ENCODE measurements around the gene APBB1IP. TPM values are rescaled to one million over a fixed set of nuclear protein-coding genes. Genes with fewer than 3 reads are reported as not detected.

Gene APBB1IP
- total RNA-seq, 1 experiment from 2014 or later: 0.22 TPM

DNA sequence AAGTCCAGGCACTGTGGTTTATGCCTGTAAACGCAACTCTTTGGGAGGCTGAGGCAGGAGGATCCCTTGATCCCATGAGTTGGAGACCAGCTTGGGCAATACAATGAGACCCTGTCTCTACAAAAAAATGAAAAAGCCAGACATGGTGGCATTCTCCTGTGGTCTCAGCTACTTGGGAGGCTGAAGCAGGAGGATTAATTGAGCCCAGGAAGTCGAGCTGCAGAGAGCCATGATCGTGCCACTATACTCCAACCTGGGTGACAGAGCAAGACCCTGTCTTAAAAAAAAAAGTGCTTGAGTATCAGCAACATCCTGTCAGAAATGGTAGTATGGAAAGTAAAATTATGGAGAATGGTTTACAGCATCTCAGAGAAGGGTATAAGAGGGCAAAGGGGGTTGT is 11.6 kb downstream of the APBB1IP start:
- H3K27ac Mint-ChIP-seq: no peak overlapping the region
- DNase-seq (ENCODE audit: low spot score): no peak
- H3K4me3 Mint-ChIP-seq: no peak overlapping the region
- no peaks in the 10 kb centered on the region for H3K36me3 Mint-ChIP-seq
- peaks cover 6% of the 10 kb centered on the region; the same call in 1 of the 2 replicates for H3K9me3 Mint-ChIP-seq
- no peak for ATAC-seq
- TF ChIP-seq OVOL2 (CRISPR knock-in tag; IDR thresholded peaks at IDR 0.05; ENCODE audit: borderline replicate concordance) (no peak), ZNF671 (CRISPR knock-in tag; IDR thresholded peaks at IDR 0.05) (no peak), TP53 (CRISPR knock-in tag; IDR thresholded peaks at IDR 0.05) (no peak), SP1 (CRISPR knock-in tag; conservative IDR thresholded peaks at IDR 0.05) (no peak)
- no peaks in the 10 kb centered on the region for H3K27me3 Mint-ChIP-seq (ENCODE audit: low read depth)
- H3K4me1 Mint-ChIP-seq: no peaks in the 10 kb centered on the region
- ChIA-PET POLR2A (no interaction called here), CTCF (no interaction called here)

DNA sequence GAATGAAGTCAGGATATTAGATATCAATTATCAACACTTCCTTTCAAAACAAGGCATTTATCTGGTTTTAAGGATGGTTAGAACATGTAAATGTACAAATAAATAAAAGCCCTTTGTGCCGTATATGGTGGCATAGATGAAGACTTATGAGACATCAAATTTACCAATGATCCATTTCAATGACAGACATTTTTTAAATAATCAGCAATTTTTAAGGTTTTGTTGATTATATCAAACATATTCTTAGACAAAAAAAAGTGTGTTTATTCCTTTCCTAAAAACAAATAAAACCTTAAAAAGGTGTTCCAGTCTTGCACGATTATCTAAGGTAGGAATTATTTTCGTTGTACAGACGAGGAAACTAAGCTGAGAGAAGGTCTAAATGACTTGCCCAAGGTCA is 13.8 kb downstream of the APBB1IP start:
- CTCF ChIA-PET: no interaction called here

More for the DNA sequence above, 13.8 kb downstream of the APBB1IP start:
- TF ChIP-seq NFYB (CRISPR knock-in tag; conservative IDR thresholded peaks at IDR 0.05; ENCODE audit: low read depth): no peak
- TF ChIP-seq PRRX2 (CRISPR knock-in tag; IDR thresholded peaks at IDR 0.05): no peak
- no peak for TF ChIP-seq NR1H2 (CRISPR knock-in tag; IDR thresholded peaks at IDR 0.05)
- TF ChIP-seq, protein P1, sequence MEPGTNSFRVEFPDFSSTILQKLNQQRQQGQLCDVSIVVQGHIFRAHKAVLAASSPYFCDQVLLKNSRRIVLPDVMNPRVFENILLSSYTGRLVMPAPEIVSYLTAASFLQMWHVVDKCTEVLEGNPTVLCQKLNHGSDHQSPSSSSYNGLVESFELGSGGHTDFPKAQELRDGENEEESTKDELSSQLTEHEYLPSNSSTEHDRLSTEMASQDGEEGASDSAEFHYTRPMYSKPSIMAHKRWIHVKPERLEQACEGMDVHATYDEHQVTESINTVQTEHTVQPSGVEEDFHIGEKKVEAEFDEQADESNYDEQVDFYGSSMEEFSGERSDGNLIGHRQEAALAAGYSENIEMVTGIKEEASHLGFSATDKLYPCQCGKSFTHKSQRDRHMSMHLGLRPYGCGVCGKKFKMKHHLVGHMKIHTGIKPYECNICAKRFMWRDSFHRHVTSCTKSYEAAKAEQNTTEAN (CRISPR knock-in tag; IDR thresholded peaks at IDR 0.05): no peak
- TF ChIP-seq, protein P2, sequence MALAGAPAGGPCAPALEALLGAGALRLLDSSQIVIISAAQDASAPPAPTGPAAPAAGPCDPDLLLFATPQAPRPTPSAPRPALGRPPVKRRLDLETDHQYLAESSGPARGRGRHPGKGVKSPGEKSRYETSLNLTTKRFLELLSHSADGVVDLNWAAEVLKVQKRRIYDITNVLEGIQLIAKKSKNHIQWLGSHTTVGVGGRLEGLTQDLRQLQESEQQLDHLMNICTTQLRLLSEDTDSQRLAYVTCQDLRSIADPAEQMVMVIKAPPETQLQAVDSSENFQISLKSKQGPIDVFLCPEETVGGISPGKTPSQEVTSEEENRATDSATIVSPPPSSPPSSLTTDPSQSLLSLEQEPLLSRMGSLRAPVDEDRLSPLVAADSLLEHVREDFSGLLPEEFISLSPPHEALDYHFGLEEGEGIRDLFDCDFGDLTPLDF (CRISPR knock-in tag; IDR thresholded peaks at IDR 0.05): no peak
- no peak for TF ChIP-seq FOXK1 (CRISPR knock-in tag; IDR thresholded peaks at IDR 0.05)
- no peak for TF ChIP-seq NFATC4 (CRISPR knock-in tag; IDR thresholded peaks at IDR 0.05)
- TF ChIP-seq, protein P3, sequence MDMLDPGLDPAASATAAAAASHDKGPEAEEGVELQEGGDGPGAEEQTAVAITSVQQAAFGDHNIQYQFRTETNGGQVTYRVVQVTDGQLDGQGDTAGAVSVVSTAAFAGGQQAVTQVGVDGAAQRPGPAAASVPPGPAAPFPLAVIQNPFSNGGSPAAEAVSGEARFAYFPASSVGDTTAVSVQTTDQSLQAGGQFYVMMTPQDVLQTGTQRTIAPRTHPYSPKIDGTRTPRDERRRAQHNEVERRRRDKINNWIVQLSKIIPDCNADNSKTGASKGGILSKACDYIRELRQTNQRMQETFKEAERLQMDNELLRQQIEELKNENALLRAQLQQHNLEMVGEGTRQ (CRISPR knock-in tag; IDR thresholded peaks at IDR 0.05): no peak
- TF ChIP-seq, protein P4, sequence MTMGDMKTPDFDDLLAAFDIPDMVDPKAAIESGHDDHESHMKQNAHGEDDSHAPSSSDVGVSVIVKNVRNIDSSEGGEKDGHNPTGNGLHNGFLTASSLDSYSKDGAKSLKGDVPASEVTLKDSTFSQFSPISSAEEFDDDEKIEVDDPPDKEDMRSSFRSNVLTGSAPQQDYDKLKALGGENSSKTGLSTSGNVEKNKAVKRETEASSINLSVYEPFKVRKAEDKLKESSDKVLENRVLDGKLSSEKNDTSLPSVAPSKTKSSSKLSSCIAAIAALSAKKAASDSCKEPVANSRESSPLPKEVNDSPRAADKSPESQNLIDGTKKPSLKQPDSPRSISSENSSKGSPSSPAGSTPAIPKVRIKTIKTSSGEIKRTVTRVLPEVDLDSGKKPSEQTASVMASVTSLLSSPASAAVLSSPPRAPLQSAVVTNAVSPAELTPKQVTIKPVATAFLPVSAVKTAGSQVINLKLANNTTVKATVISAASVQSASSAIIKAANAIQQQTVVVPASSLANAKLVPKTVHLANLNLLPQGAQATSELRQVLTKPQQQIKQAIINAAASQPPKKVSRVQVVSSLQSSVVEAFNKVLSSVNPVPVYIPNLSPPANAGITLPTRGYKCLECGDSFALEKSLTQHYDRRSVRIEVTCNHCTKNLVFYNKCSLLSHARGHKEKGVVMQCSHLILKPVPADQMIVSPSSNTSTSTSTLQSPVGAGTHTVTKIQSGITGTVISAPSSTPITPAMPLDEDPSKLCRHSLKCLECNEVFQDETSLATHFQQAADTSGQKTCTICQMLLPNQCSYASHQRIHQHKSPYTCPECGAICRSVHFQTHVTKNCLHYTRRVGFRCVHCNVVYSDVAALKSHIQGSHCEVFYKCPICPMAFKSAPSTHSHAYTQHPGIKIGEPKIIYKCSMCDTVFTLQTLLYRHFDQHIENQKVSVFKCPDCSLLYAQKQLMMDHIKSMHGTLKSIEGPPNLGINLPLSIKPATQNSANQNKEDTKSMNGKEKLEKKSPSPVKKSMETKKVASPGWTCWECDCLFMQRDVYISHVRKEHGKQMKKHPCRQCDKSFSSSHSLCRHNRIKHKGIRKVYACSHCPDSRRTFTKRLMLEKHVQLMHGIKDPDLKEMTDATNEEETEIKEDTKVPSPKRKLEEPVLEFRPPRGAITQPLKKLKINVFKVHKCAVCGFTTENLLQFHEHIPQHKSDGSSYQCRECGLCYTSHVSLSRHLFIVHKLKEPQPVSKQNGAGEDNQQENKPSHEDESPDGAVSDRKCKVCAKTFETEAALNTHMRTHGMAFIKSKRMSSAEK (CRISPR knock-in tag; IDR thresholded peaks at IDR 0.05; ENCODE audit: borderline replicate concordance): no peak
- no peak for TF ChIP-seq ZNF671 (CRISPR knock-in tag; IDR thresholded peaks at IDR 0.05)
- TF ChIP-seq RELA (CRISPR knock-in tag; IDR thresholded peaks at IDR 0.05; ENCODE audit: borderline replicate concordance): no peak
- no peak for TF ChIP-seq ZNF232 (CRISPR knock-in tag; IDR thresholded peaks at IDR 0.05)
- TF ChIP-seq ELF4 (CRISPR knock-in tag; IDR thresholded peaks at IDR 0.05; ENCODE audit: low read depth): no peak
- TF ChIP-seq, protein P5, sequence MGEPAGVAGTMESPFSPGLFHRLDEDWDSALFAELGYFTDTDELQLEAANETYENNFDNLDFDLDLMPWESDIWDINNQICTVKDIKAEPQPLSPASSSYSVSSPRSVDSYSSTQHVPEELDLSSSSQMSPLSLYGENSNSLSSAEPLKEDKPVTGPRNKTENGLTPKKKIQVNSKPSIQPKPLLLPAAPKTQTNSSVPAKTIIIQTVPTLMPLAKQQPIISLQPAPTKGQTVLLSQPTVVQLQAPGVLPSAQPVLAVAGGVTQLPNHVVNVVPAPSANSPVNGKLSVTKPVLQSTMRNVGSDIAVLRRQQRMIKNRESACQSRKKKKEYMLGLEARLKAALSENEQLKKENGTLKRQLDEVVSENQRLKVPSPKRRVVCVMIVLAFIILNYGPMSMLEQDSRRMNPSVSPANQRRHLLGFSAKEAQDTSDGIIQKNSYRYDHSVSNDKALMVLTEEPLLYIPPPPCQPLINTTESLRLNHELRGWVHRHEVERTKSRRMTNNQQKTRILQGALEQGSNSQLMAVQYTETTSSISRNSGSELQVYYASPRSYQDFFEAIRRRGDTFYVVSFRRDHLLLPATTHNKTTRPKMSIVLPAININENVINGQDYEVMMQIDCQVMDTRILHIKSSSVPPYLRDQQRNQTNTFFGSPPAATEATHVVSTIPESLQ (CRISPR knock-in tag; IDR thresholded peaks at IDR 0.05): no peak
- no peak for TF ChIP-seq ETV6 (CRISPR knock-in tag; IDR thresholded peaks at IDR 0.05)
- no peak for TF ChIP-seq IRF2 (CRISPR knock-in tag; IDR thresholded peaks at IDR 0.05; ENCODE audit: borderline replicate concordance, low read depth)
- TF ChIP-seq, protein P6, sequence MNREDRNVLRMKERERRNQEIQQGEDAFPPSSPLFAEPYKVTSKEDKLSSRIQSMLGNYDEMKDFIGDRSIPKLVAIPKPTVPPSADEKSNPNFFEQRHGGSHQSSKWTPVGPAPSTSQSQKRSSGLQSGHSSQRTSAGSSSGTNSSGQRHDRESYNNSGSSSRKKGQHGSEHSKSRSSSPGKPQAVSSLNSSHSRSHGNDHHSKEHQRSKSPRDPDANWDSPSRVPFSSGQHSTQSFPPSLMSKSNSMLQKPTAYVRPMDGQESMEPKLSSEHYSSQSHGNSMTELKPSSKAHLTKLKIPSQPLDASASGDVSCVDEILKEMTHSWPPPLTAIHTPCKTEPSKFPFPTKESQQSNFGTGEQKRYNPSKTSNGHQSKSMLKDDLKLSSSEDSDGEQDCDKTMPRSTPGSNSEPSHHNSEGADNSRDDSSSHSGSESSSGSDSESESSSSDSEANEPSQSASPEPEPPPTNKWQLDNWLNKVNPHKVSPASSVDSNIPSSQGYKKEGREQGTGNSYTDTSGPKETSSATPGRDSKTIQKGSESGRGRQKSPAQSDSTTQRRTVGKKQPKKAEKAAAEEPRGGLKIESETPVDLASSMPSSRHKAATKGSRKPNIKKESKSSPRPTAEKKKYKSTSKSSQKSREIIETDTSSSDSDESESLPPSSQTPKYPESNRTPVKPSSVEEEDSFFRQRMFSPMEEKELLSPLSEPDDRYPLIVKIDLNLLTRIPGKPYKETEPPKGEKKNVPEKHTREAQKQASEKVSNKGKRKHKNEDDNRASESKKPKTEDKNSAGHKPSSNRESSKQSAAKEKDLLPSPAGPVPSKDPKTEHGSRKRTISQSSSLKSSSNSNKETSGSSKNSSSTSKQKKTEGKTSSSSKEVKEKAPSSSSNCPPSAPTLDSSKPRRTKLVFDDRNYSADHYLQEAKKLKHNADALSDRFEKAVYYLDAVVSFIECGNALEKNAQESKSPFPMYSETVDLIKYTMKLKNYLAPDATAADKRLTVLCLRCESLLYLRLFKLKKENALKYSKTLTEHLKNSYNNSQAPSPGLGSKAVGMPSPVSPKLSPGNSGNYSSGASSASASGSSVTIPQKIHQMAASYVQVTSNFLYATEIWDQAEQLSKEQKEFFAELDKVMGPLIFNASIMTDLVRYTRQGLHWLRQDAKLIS (CRISPR knock-in tag; IDR thresholded peaks at IDR 0.05; ENCODE audit: borderline replicate concordance): no peak
- TF ChIP-seq ZNF396 (CRISPR knock-in tag; IDR thresholded peaks at IDR 0.05; ENCODE audit: borderline replicate concordance): no peak
- H3K9me3 Mint-ChIP-seq: peaks cover 6% of the 10 kb centered on the region; the same call in 1 of the 2 replicates
- no peak for DNase-seq (ENCODE audit: low spot score)
- H3K4me3 Mint-ChIP-seq: no peak overlapping the region
- no peaks in the 10 kb centered on the region for H3K36me3 Mint-ChIP-seq
- no peak overlapping the region for H3K27ac Mint-ChIP-seq
- H3K27me3 Mint-ChIP-seq (ENCODE audit: low read depth): no peaks in the 10 kb centered on the region
- POLR2A ChIA-PET: no interaction called here
- ATAC-seq: no peak
- H3K4me1 Mint-ChIP-seq: no peaks in the 10 kb centered on the region
